Hematopoietic multipotent progenitor cell (in vitro differentiated cells): ENCODE results near the gene CATSPER1. TPM values are rescaled to one million over a fixed set of nuclear protein-coding genes. Genes with fewer than 3 reads are reported as not detected.
A peak's percentile ranks its signal among the peaks of the same experiment; 100 is the strongest.
"Not testable (repeated sequence)": the region's sequence is repeated elsewhere in the genome, so short reads cannot be mapped to it uniquely, and the experiment has no call there.

Experiments
- DNase-seq, 3 donors: peaks; one replicate each; pipeline ENCODE4 v3.0.0-alpha.2; 2011 to 2015; ENCODE audit warnings: low read depth in 2 of 3, low spot score in 2 of 3
- total RNA-seq: library from RNA; depleted of rRNA; stranded (reverse); fragments of >200 nt; gene quantifications from one replicate; pipeline ENCODE4 v1.2.3, GENCODE V29; 2012

The CATSPER1 gene
- total RNA-seq, 1 donor = 0.27 TPM

DNA sequence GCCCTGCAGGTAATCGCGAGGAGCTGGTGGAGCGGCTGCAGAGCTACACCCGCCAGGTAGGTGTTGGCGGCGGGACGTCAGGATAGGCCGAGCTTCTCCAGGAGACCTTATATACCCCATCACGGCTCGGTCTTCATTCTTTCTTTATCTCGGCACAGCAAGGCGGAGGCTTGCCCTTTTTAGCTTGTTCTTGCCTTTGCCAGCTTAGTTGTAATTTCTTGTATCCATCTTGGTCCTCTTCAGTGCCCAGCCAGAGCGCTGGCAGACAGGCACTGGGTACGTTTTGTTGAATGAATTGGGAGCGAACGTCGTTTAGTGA, 26.3 kb upstream of the CATSPER1 start:
- no peak for DNase-seq

DNA sequence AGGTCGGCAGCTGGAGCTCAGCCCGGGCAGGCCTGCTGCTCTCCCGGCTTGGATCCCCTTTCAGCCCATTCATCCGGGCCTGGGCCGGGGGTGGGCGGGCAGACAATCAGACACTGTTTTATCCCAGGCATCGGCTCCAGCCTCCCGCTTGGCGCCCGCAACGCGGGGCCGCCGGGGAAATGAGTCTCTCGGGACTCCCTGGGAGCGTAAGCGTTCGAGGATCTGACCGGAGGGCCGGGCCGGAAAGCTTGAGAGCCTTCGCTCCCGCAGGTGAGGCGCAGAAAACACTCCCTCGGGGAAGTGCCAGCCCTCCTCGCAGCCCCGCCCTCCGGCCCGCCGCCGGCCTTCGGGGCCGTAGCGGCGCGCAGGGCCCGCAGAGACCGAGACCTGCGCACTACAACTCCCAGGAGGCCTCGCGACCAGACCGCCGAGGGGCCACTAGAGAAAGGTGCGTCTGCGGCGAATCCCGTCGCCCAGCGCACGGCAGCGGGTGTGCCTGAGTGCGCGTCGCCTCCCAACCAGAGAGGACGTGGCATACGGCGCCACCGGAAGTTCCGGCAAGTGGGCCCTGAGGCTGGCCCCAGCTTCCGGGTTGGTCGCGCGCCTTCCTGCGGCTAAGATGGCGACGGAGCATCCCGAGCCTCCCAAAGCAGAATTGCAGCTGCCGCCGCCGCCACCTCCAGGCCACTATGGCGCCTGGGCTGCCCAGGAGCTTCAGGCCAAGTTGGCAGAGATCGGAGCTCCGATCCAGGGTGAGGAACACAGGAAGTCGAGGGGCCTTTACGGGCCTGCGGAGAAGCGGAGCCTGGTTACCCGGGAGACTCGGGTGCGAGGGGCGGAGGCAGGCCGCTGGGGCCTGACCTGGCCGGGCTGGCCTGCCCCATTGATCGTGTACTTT, 25.7 kb upstream of the CATSPER1 start, which contains the start of gene SF3B2:
SF3B2 (plus strand) TSS at position 599 of the 898 bp plus-strand sequence; CDS start at position 620, 21 bp downstream.
- DNase-seq = peak; percentile 94 to 99 (median 98)

DNA sequence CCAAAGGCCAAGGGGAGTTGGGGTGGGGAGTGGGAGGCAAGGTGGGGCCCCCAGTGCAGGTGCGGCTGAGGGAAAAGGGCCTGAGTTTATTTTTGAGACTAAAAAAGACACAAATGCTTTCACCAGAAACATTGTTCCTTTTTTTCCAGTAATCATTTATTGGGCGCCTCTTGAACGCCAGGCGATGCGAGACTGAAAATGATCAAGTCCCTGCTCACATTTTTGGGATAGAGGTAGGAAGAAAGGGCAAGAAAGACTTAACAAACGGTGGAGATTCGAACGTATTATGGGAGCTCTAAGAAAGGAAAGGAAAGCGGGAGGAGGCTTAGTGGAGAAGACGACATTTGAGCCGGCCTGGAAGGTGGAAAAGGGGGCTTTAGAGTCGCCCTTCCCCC, 25.1 kb upstream of the CATSPER1 start:
- peak in 1 of 3 donors; percentile 10 for DNase-seq

DNA sequence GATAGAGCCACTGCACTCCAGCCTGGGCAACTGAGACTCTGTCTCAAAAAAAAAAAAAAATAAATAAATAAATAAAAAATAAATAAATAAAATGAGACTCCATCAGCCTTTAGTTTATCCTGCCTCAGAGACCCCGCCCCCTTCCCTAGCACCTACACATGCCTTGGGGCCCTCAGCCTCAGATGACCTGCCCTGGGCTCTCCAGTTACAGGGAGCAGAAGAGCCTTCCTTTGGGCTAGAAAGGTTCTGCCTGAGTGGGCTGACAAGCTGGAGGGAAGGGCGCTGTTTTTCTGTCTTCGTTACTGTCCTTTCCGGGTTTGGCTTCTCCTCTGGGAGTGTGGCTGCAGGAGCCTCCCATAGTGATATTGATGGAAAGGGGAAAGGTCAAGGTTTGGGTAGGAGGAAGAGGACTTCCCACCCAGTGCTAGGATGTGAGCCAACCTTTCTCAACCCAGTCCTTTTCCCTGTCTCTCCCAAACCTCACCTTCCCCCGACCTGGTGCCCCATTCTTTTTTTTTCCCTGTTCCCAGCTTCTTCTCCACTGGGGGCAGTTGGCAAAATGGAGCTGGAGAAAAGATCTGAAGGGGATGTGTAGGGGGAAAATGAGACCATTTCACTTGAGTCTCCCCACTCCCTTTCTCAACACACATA, 24.4 kb upstream of the CATSPER1 start:
- DNase-seq = no peak

DNA sequence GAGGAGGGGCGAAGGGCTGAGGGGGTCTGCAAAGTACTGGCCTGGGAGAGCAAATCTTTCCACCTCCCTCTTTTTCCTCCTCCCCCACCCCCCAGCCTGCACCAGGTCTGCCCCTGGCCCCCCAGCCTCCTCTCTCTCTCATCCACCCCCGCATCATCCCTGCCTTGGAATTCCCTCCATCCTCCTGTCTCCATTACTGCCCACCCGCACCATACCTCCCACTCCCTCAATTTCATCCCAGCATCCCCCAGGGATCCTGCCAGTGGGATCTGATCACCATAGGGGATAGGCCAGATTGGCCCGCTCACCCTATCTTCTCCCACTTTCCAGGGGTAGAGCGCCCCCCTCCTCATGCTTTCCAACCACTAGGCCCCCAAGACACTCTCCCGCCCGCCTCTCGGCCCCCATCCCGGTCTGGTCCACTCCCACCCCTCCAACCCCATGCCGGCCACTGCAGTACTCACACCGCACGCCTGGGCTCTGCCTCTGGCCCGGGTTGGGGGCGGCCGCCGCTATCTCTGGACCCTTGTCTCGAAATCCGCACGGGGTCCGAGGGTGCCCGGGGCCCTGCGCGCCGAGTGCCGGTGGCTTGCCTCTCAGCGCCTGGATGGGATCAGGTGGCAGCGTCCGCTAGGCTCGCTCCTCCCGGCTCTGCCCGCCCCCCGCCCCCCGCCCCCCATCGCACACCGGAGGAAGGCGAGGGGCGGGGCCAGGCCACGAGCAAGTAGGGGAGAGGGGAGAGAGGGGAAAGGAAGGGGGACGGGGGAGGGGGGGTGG, 22.5 kb upstream of the CATSPER1 start, which contains the start of gene GAL3ST3:
GAL3ST3 (minus strand) TSS at position 615 of the 777 bp plus-strand sequence. CDS start 3,746 bp downstream, outside the sequence.
- DNase-seq = peak in 1 of 3 donors; percentile 37

DNA sequence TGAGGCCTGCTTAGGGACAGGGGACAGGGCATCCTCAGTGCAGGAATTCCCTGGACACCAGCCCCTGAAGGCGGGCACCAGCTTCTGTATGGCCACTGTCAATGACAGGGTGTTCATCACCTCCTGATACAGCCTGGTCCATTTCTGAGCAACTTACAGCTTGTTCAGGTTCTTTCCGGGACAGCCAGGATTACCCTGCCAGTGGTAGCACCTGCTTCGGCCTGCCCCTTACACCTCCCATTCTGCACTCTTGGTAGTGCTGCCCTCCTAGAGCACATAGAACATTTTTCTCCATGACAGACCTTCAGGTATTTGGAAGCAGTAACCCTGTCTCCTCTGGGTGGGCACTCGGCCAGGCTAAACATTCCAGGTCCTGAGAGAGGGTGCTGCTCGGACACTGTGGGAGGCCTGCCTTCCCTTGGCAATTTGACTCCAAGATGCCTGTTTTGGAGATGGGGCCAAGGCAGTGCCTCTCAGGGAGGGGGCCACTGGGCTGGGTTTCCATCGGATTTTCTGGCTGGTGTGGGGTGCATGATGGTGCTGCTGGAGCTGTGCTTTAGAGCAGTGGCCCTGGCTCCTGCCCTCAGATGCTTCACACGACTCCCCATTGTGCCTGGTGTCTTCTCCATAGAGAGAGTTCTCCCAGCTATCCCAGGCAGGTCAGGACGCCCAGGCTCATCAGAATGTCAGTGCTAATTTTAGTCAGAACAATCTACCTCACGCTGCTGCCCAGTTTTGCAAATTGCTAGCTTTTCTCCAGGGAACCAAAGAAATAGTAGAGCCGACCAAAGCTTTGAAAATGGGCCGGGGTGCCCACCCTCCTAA, 21.5 kb upstream of the CATSPER1 start:
- no peak for DNase-seq

DNA sequence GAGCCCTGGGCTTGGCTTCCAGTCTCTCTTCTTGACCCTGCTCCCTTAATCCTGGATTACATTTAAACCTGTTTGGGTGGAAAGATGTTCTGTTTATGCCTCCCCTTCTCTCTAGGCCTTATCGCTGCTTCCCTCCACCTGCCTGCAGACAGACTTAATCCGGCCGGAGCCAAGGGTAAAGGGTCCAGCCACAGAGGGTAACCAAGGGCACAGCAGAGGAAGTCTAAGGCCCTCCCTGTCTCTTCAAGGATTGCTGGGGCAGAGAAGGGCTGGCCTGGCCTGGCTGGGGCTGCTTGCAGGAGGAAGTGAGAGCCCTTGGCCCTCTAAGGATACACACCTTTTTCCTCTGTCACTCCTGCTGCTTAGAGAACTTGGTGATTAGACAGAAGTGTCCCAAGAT, 20.6 kb upstream of the CATSPER1 start:
- DNase-seq = no peak

DNA sequence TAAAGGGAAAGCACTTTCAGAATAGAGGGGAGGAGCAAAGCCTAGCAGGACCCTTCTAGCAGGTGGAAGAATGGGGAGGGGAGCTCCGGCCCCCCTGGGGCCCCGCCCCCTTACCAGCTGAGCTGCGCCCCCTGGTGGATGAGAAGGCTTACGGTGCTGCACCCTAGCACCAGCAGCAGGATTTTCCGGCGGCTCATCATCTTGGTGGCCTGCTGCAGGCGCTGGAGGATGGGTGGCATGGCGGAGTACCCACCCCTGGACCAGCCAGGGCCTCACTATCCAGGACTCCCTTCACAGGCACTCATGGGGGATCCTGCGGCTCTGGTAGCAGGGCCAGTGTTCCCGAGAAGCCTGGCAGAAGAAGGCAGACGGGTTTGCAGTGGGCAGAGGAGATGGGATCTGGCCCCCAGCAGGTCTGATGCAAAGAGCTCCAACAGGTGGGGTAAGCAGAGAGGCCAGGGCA, 18.9 kb upstream of the CATSPER1 start:
- peak; percentile 68 to 89 (median 85) for DNase-seq

DNA sequence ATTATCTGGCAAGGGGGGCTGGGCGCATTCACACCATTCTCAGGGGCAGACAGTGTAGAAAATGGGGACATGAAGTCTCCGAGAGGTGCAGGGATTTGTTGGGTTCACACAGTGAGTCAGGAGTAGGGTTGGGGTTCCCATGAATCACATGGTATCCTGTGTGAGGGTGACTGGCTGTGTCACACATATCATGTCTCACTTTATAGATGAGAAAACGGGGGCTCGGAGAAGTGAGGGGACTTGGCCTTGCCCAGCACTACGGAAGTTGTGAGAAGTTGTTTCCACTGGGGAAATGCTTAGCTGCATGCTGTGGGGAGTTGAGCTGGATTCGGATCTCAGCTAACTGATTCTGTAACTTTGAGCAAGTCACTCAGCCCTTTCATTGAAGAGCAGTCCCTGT, 18.5 kb upstream of the CATSPER1 start:
- DNase-seq = no peak

DNA sequence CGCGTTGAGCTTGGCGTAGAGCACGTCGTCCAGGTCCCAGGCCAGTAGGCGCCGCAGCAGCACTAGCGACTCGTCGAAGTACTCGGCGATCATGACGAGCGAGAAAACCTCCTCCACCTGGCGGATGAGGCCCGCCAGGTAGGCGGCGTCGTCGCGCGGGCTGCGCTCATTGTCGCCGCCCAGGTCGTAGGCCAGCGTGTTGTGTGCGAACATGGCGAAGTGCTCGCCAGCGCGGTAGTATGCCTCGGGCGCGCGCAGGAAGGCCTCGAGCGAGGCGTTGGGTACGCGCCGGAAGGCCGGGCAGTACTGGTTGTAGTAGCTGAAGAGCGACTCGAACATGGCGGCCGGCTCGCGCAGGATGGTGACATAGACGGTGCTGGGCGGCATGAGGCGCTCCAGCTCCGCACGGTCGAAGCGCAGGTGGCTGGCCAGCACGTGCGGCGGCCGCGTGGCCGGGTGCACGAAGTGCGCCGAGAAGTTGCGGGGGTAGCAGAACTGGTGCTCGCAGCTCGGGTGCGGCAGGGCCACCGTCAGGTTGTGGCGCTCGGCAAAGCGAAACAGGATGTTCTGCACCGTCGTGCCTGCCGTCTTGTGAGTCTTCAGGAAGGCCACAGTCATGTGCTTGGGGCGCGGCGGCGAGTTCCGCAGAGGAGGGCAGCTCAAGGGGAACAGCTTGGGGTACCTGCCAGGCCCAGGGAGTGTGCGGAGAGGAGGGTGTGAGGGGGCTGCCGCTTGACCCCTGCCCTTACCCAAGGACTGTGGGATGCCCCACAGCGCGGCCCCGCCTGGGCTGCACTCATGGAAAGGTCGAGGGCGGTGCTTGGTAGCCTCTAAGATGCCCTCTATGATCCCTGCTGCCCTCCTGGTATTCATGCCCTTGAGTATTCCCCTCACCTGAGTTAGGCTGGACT, 17.0 kb upstream of the CATSPER1 start:
- DNase-seq = no peak

DNA sequence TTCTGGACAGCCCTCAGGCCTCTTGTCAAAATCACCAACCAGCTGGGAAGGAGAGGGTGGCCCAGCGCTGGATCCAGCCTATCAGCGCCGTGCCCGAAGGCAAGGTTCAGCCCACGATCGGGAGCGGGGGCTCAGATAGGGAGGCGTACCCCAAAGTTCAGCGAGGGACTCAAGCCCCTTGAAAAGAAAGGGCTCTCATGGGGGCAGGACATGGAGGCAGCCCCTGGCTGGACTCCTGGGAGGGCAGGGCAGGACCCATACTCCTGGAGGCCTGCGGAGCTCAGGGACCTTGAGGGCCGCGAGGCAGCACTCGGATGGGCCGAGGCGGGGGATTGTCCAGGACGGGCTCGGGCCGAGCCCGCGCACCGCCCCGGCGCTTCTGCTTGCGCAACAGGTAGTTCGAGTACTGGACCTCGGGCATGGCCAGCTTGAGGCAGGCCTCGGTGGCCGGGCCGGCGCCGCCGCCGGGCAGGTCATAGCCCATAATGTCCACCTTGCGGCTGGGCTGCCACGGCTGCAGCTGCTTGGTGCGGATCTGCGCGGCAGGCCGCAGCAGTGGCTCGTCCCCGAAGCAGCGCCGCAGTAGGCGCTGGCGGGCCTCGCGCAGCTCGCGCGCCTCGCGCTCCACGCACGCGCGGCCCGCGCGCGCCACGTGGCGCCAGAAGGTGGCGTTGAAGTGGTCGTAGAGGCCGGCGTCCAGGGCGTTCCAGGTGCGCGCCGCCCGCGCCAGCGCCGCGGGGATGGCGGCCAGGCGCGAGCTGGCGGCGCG, 16.1 kb upstream of the CATSPER1 start:
- no peak for DNase-seq

DNA sequence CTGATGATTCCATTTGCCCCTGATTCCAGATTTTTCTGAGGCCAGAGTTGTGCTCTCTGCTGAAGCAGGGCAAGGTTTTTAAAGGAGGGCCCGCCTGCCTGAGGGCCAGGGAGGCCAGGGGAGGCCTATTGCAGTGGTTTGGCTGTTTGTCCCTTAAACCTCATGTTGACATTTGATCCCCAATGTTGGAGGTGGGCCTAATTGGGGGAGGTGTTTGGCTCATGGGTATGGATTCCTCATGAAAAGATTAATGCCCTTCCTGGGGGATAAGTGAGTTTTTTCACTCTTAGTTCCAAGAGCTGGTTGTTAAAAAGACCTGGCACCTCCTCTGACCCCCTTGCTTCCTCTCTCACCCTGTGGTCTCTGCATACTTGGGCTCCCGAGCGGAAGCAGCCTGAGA, 13.5 kb upstream of the CATSPER1 start:
- no peak for DNase-seq

DNA sequence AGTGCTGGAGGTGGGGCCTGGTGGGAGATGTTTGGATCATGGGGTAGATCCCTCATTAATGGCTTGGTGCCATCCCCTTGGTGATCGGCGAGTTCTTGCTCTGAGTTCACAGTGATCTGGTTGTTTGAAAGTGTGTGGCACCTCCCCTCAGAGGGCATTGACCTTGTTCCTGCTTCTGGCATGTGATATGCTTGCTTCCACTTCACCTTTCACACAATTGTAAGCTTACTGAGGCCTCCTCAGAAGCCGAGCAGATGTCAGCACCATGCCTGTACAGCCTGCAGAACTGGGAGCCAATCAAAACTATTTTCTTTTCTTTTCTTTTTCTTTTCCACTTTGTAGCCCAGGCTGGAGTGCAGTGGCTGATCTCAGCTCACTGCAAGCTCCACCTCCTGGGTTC, 11.0 kb upstream of the CATSPER1 start:
- DNase-seq = no peak

DNA sequence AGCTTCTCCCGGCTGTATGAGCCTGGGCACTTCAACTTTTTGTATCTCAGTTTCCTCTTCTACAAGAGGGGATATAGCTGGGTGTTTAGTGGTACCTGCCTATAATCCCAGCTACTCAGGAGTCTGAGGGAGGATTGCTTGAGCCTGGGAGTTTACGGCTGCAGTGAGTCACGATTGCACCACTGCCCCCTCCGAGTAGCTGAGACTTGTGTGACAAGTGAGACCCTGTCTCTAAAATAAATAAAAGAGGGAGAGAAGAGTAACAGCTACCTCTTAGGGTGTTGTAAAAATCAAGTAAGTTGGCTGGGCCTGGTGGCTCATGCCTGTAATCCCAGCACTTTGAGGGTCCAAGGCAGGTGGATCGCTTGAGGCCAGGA, 10.0 kb upstream of the CATSPER1 start:
- no peak for DNase-seq

DNA sequence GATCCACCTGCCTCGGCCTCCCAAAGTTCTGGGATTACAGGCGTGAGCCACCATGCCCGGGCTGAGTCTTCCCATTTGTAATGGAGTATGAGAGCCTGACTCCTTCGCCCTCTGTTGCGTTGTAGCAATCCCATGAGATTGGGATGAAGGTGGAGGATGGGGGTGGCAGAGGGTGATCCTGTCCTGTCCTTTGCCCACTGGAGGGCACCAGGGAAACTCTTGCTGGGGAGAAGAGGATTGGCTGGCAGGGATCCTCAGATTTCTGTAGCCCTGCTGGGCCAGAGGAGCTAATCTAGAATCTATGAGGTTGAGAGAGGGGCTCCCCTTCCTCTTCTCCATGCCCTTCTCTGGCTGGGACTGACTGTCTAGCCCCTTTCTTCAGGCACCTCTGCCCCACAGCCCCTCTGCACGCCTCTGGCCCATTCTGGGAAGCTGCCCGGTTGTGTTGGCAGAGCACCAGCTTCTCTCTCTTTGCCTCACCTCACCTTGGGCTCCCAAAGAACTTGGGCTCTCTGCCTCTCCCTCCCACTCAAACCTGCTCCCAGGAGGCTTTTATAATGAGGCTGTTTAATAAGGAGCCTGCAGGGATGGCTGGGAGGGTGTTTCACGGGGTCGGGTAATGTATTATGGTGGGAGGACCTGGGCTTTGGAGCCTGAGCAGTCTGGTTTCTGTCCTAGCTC, 9.5 kb upstream of the CATSPER1 start:
- DNase-seq = no peak

DNA sequence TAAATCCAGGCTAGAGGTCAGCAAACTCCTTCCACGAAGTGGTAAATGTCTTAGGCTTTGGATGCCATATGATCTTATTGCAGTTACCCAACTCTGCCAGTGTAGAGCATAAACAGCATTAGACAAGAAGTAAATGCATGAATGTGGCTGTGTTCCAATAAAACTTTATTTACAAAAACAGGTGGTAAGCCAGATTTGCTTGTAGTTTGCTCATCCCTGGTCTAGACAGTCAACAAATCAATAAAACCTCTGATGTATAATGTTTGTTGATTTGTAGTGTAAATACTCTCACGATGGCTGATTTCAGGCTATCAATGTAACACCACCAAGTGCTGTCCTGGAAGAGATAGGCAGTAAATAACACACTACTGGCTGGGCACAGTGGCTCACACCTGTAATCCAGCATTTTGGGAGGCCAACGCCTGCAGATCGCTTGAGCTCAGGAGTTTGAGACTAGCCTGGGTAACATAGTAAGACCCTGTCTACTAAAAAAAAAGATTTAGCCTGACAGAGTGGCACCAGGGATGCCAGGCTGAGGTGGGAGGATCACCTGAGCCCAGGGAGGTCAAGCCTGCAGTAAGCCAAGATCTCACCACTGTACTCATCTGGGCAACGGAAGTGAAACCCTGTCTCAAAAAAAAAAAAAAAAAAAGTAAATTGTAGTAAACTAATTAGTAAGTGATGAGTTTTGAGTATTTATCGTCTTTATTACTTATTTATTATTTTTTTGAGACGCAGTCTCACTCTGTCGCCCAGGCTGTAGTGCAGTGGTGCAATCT, 6.9 kb upstream of the CATSPER1 start:
- no peak for DNase-seq

DNA sequence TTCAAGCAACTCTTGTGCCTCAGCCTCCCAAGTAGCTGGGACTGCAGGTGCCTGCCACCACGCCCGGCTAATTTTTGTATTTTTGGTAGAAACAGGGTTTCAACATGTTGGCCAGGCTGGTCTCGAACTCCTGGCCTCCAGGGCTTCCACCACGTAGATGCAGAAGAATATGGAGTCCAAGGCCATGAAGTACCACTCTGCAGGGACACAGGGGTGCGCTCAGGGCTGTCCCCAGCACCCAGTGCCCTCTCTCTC, 3.2 kb downstream of the CATSPER1 start:
- not testable (repeated sequence) for DNase-seq
